IMR-90 (cell line): ENCODE data around the gene ASF1B. TPM values are rescaled to one million over a fixed set of nuclear protein-coding genes. Genes with fewer than 3 reads are reported as not detected.

ENCODE experiments used
- ATAC-seq: fragments of 200-7000 bp; cut with Tn5 transposase; 2 replicates; pipeline ENCODE4 v1.9.1; 2020; ENCODE audit warnings: low read depth, mild to moderate bottlenecking, moderate library complexity
- BruUV-seq: library from RNA; stranded (reverse); fragments of 400-500 nt; replicated peaks from 2 replicates; lab custom pipeline; 2021; lab: Mats Ljungman, UMichigan
- CTCF ChIA-PET: fragments of 300-600 bp; formaldehyde crosslinking; extraction: SDS; loops from one replicate; lab custom pipeline; 2021; ENCODE audit warnings: antibody characterized with exemption; lab: Yijun Ruan, JAX
- POLR2A ChIA-PET: fragments of 300-600 bp; sonication (Branson Sonifier 250); formaldehyde crosslinking; loops from one replicate; lab custom pipeline; 2022; ENCODE audit warnings: antibody characterized with exemption; ENCODE audit not compliant: unreplicated experiment; lab: Charles Lee
- DNase-seq: peaks from one replicate; pipeline ENCODE4 v3.0.0; 2013
- H2AFZ ChIP-seq: replicated peaks from 2 replicates; pipeline ENCODE3; 2013; ENCODE audit warnings: low read length, mild to moderate bottlenecking; ENCODE audit not compliant: poor library complexity
- H2AK5ac ChIP-seq: 2 replicates; pipeline ENCODE4 v1.6.1; 2013; ENCODE audit warnings: low read depth, low read length, inconsistent platforms
- H2AK9ac ChIP-seq: replicated peaks from 2 replicates; pipeline ENCODE3; 2013; ENCODE audit warnings: mild to moderate bottlenecking, low read depth, low read length, moderate library complexity; ENCODE audit not compliant: poor library complexity
- H2BK120ac ChIP-seq: 2 replicates; pipeline ENCODE4 v1.6.1; 2013; ENCODE audit warnings: low read depth, low read length, inconsistent platforms
- H2BK15ac ChIP-seq: 3 replicates; pipeline ENCODE4 v1.6.1; 2013; ENCODE audit warnings: low read depth, low read length, inconsistent platforms
- H2BK20ac ChIP-seq: 2 replicates; pipeline ENCODE4 v1.6.1; 2013; ENCODE audit warnings: low read depth, mild to moderate bottlenecking, inconsistent platforms, low read length, moderate library complexity
- H2BK5ac ChIP-seq: 2 replicates; pipeline ENCODE4 v1.6.1; 2013; ENCODE audit warnings: mild to moderate bottlenecking, low read depth, low read length, inconsistent platforms; ENCODE audit not compliant: poor library complexity, severe bottlenecking
- H3K14ac ChIP-seq: replicated peaks from 2 replicates; pipeline ENCODE4 v1.6.1; 2013; ENCODE audit warnings: low read depth, low read length, inconsistent platforms
- H3K18ac ChIP-seq: 2 replicates; pipeline ENCODE4 v1.6.1; 2013; ENCODE audit warnings: low read depth, low read length, control low read depth
- H3K23ac ChIP-seq: 2 replicates; pipeline ENCODE4 v1.6.1; 2013; ENCODE audit warnings: low read depth, low read length, inconsistent platforms
- H3K27ac ChIP-seq: 2 replicates; pipeline ENCODE4 v1.5.1; 2013; ENCODE audit warnings: mild to moderate bottlenecking, control low read depth, low read length; ENCODE audit not compliant: insufficient read depth
- H3K27me3 ChIP-seq: 2 replicates; pipeline ENCODE4 v1.6.1; 2013; ENCODE audit warnings: low read length; ENCODE audit not compliant: control insufficient read depth, insufficient read depth
- H3K36me3 ChIP-seq: 2 replicates; pipeline ENCODE4 v1.6.1; 2013; ENCODE audit warnings: low read length, mixed read lengths; ENCODE audit not compliant: control insufficient read depth, insufficient read depth
- H3K4ac ChIP-seq: 2 replicates; pipeline ENCODE4 v1.6.1; 2013; ENCODE audit warnings: low read depth, low read length, inconsistent platforms
- H3K4me1 ChIP-seq: 2 replicates; pipeline ENCODE4 v1.6.1; 2013; ENCODE audit warnings: low read length, mixed read lengths; ENCODE audit not compliant: control insufficient read depth, insufficient read depth
- H3K4me2 ChIP-seq: 2 replicates; pipeline ENCODE4 v1.6.1; 2013; ENCODE audit warnings: low read depth, mild to moderate bottlenecking, control low read depth, low read length, moderate library complexity
- H3K4me3 ChIP-seq: 2 replicates; pipeline ENCODE4 v1.5.1; 2013; ENCODE audit warnings: low read depth, mild to moderate bottlenecking, control low read depth, low read length, moderate library complexity; ENCODE audit not compliant: insufficient read depth
- H3K56ac ChIP-seq: 2 replicates; pipeline ENCODE4 v1.6.1; 2013; ENCODE audit warnings: low read length, inconsistent platforms; ENCODE audit not compliant: insufficient read depth; ENCODE audit errors: extremely low read depth
- H3K79me1 ChIP-seq, 2 experiments: 2 replicates each; pipeline ENCODE4 v1.6.1; 2013; ENCODE audit warnings: low read length in 2 of 2, inconsistent platforms in 1 of 2, low read depth in 1 of 2
- H3K9ac ChIP-seq: 2 replicates; pipeline ENCODE4 v1.6.1; 2013; ENCODE audit warnings: low read depth, low read length, control low read depth
- H3K9me1 ChIP-seq: 2 replicates; pipeline ENCODE4 v1.6.1; 2013; ENCODE audit warnings: low read length, inconsistent platforms; ENCODE audit not compliant: insufficient read depth
- H3K9me3 ChIP-seq: 2 replicates; pipeline ENCODE4 v1.6.1; 2013; ENCODE audit warnings: low read length; ENCODE audit not compliant: control insufficient read depth, insufficient read depth
- H4K20me1 ChIP-seq: 2 replicates; pipeline ENCODE4 v1.6.1; 2013; ENCODE audit warnings: low read length, inconsistent platforms; ENCODE audit not compliant: insufficient read depth
- H4K5ac ChIP-seq: 2 replicates; pipeline ENCODE4 v1.6.1; 2013; ENCODE audit warnings: mild to moderate bottlenecking, low read depth, low read length, control low read depth
- H4K8ac ChIP-seq, 2 experiments: 2 replicates each; pipeline ENCODE4 v1.6.1; 2013; ENCODE audit warnings: low read depth in 2 of 2, low read length in 2 of 2, control low read depth in 1 of 2, inconsistent platforms in 1 of 2
- H4K91ac ChIP-seq: 2 replicates; pipeline ENCODE4 v1.6.1; 2013; ENCODE audit warnings: low read depth, low read length, inconsistent platforms; ENCODE audit not compliant: insufficient read depth
- BHLHE40 ChIP-seq: fragments of 150-350 bp; IDR thresholded peaks from 2 replicates; pipeline ENCODE4 v1.6.1; 2016; ENCODE audit warnings: mild to moderate bottlenecking, low read depth, low read length
- CEBPB ChIP-seq: IDR thresholded peaks from 2 replicates; pipeline ENCODE4 v1.6.1; 2012; ENCODE audit warnings: low read depth, low read length, improper control_type of control experiment
- CHD1 ChIP-seq: IDR thresholded peaks from 2 replicates; pipeline ENCODE4 v1.6.1; 2012; ENCODE audit warnings: low read depth, low read length, improper control_type of control experiment
- CTCF ChIP-seq: conservative IDR thresholded peaks from 2 replicates; pipeline ENCODE4 v1.5.1; 2012; ENCODE audit warnings: mild to moderate bottlenecking, low read depth, low read length, improper control_type of control experiment
- ELK1 ChIP-seq: fragments of 150-350 bp; IDR thresholded peaks from 2 replicates; pipeline ENCODE4 v1.6.1; 2016; ENCODE audit warnings: low read depth, mild to moderate bottlenecking, low read length, moderate library complexity, borderline replicate concordance
- FOS ChIP-seq: fragments of 150-350 bp; IDR thresholded peaks from 2 replicates; pipeline ENCODE4 v1.6.1; 2016; ENCODE audit warnings: low read depth, low read length
- MAFK ChIP-seq: IDR thresholded peaks from 2 replicates; pipeline ENCODE4 v1.6.1; 2012; ENCODE audit warnings: low read depth, low read length, improper control_type of control experiment
- MAZ ChIP-seq: IDR thresholded peaks from 2 replicates; pipeline ENCODE4 v1.6.1; 2012; ENCODE audit warnings: low read depth, mild to moderate bottlenecking, low read length, improper control_type of control experiment, moderate library complexity, borderline replicate concordance
- MXI1 ChIP-seq: IDR thresholded peaks from 2 replicates; pipeline ENCODE4 v1.6.1; 2012; ENCODE audit warnings: low read depth, mild to moderate bottlenecking, low read length, moderate library complexity, borderline replicate concordance
- NFE2L2 ChIP-seq: fragments of 150-350 bp; IDR thresholded peaks from 2 replicates; pipeline ENCODE4 v1.6.1; 2016; ENCODE audit warnings: low read depth, mild to moderate bottlenecking, low read length
- POLR2A ChIP-seq: IDR thresholded peaks from 2 replicates; pipeline ENCODE4 v1.6.1; 2012; ENCODE audit warnings: mild to moderate bottlenecking, low read depth, low read length
- RAD21 ChIP-seq: IDR thresholded peaks from 2 replicates; pipeline ENCODE4 v1.6.1; 2012; ENCODE audit warnings: low read length, improper control_type of control experiment
- RCOR1 ChIP-seq: IDR thresholded peaks from 2 replicates; pipeline ENCODE4 v1.6.1; 2012; ENCODE audit warnings: mild to moderate bottlenecking, low read length, improper control_type of control experiment; ENCODE audit not compliant: insufficient replicate concordance
- RFX5 ChIP-seq: IDR thresholded peaks from 2 replicates; pipeline ENCODE4 v1.8.0; 2012; ENCODE audit warnings: low read depth, mild to moderate bottlenecking, low read length, moderate library complexity
- WGBS, 2 experiments: methylation state at CpG; one replicate each; pipeline versions ENCODE4 v1.1.5 to v1.1.7; 2013; ENCODE audit warnings: missing lambda C conversion rate in 2 of 2; ENCODE audit not compliant: insufficient read length in 1 of 2; ENCODE audit errors: extremely low coverage in 2 of 2; 5-methylcytosine and 5-hydroxymethylcytosine counted together
- dilution Hi-C: fragments of 300-500 bp; cut with HindIII; formaldehyde crosslinking; loops from one replicate; pipeline ENCODE4 v1.14.3; 2018; ENCODE audit warnings: low sequenced_read_pairs; ENCODE audit not compliant: unreplicated experiment
- in situ Hi-C: fragments of 300-500 bp; cut with MboI; formaldehyde crosslinking; loops from 3 replicates; pipeline ENCODE4 v1.14.3; 2019; ENCODE audit warnings: low sequenced_read_pairs, inconsistent platforms, mixed read lengths
- intact Hi-C: fragments of 100-400 bp; cut with micrococcal nuclease; formaldehyde crosslinking; loops from 2 replicates; pipeline ENCODE4 v1.10.0; 2022
- polyA plus RNA-seq, 3 experiments: library from polyadenylated mRNA; depleted of rRNA; stranded (reverse); fragments of >200 nt; gene quantifications; 2 replicates each; pipeline ENCODE4 v1.2.3, GENCODE V29; 2012; ENCODE audit warnings: low replicate concordance in 1 of 3
- total RNA-seq: library from RNA; depleted of rRNA; stranded (reverse); fragments of >200 nt; gene quantifications from 2 replicates; pipeline ENCODE4 v1.2.3, GENCODE V29; 2012

ASF1B gene
- total and polyA plus RNA-seq, 2 of the 4 experiments (the other 2 are of a cell fraction) = 10.4 to 12.1 TPM

- Histone ChIP-seq H2BK20ac (no peak overlapping the region), H2AFZ (no peak overlapping the region), H3K4me3 (no peak overlapping the region), H3K9ac (no peak overlapping the region), H3K4me1 (peaks cover 15% of the 10 kb centered on the region), H2AK9ac (peak overlapping the region; percentile 82), H2AK5ac (0 out of 2 replicates have a peak overlapping the region, but pooled peaks have one; percentile 2), H3K79me1 (peaks cover 0 to 38% of the 10 kb centered on the region in 2 experiments; a peak in 3 of 4 replicates), H3K56ac (no peak overlapping the region), H3K4me2 (no peak overlapping the region), H4K5ac (no peak overlapping the region), H4K91ac (no peak overlapping the region), H2BK15ac (no peak overlapping the region; the same call in 2 of the 3 replicates), H3K9me1 (peaks cover 8% of the 10 kb centered on the region; the same call in 1 of the 2 replicates), H3K27ac (peak overlapping the region; percentile 54; the same call in 1 of the 2 replicates), H2BK120ac (no peak overlapping the region), H3K4ac (no peak overlapping the region), H2BK5ac (no peak overlapping the region), H3K36me3 (no peaks in the 10 kb centered on the region), H3K9me3 (no peaks in the 10 kb centered on the region), H4K20me1 (peaks cover 8% of the 10 kb centered on the region), H3K23ac (no peak overlapping the region), H4K8ac (peak overlapping the region; percentile 80 to 89; a peak in 2 of 4 replicates), H3K14ac (no peak overlapping the region), H3K18ac (no peak overlapping the region), H3K27me3 (no peaks in the 10 kb centered on the region)
- dilution Hi-C loops (no loop called here), in situ Hi-C loops (no loop called here), intact Hi-C loops (no loop called here)
- no peak for ATAC-seq
- ChIA-PET POLR2A (no interaction called here), CTCF (interaction anchor here (1.0 kb wide), 1 partner anchor 17 kb away, joined by 4 read pairs; the partner anchor contains the start of gene ASF1B)
- 100% methylated on average over 5 of the region's 7 CpGs; no CpG with 5 or more reads in 1 of the 2 experiments for WGBS, 2 experiments
- no TSS peak for BruUV-seq
- no peak for DNase-seq
- TF ChIP-seq MXI1 (no peak), NFE2L2 (no peak), CTCF (no peak), RAD21 (no peak), MAZ (no peak), FOS (no peak), RCOR1 (no peak), MAFK (no peak), RFX5 (no peak), ELK1 (no peak), CHD1 (no peak), CEBPB (no peak), BHLHE40 (no peak), POLR2A (no peak)
Measured at GRCh38 chr19:14119644-14120496, 16.5 kb downstream of the ASF1B start.
